Measurements from ENCODE around the gene ITGA3. TPM values are rescaled to one million over a fixed set of nuclear protein-coding genes. Genes with fewer than 3 reads are reported as not detected.

The ITGA3 gene
- total RNA-seq, 1 experiment from 2014 or later = 392 TPM

DNA sequence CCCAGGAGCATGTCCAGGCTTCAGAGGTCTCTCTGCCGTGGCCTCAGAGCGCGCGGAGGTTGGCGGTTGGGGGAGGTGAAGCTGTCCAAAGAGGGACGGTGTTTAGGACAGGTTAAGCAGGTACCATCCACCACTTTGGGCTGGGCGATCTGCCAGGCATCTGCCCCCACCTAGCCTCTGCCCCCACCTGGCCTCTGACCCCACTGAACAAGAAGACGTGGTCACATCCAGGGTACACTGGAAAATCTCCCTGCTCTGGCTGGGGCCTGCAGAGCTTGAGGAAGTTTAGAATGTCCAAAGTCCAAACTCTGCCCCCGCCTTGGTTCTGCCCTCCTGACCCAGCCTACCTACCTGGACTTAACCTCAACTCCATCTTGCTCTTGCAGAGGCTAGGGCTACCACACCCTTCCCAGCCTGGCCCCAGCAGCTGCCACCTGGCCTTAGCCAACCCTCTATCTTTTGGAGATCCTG lies 1.6 kb downstream of the ITGA3 start:
- RAD21 ChIA-PET (ENCODE audit: low non-redundant PET in 1 of 2, low total read pairs in 2 of 2, uncharacterized antibody in 2 of 2, unreplicated experiment in 2 of 2) = no interaction called here
- DNase-seq (ENCODE audit: low read depth, low spot score) (no peak), ATAC-seq (no peak)
- intact Hi-C loops (cut with micrococcal nuclease) = no loop called here
- Histone ChIP-seq H2AFZ (ENCODE audit: low read depth, low read length, poor library complexity, severe bottlenecking) (no peak overlapping the region), H4K20me1 (ENCODE audit: insufficient read depth) (no peaks in the 10 kb centered on the region), H3K27me3 (ENCODE audit: insufficient read depth, low read length) (no peaks in the 10 kb centered on the region), H3K4me2 (ENCODE audit: low read length) (peak overlapping the region; percentile 87), H3K79me2 (ENCODE audit: insufficient read depth, low read length) (peaks cover 67% of the 10 kb centered on the region), H3K9me3 (ENCODE audit: control insufficient read depth in 1 of 2, insufficient read depth in 1 of 2, low read depth in 1 of 2, low read length in 2 of 2) (no peaks in the 10 kb centered on the region), H3K4me3 (replicated peaks in 1 of 2; ENCODE audit: low read depth in 1 of 2, low read length in 2 of 2) (peak overlapping the region; percentile 82 to 88), H3K9me2 (ENCODE audit: insufficient read depth) (no peaks in the 10 kb centered on the region), H3K27ac (ENCODE audit: low read depth, low read length) (peak overlapping the region; percentile 93), H3K4me1 (ENCODE audit: control insufficient read depth in 1 of 2, insufficient read depth in 2 of 2, low read length in 2 of 2) (peaks cover 75 to 86% of the 10 kb centered on the region in 2 experiments), H3K36me3 (ENCODE audit: control insufficient read depth in 1 of 2, insufficient read depth in 2 of 2, low read length in 2 of 2) (peaks cover 0 to 12% of the 10 kb centered on the region in 2 experiments; a peak in 1 of 4 replicates), H3K9ac (ENCODE audit: low read length) (peak overlapping the region; percentile 82)
- peak; percentile 7; the same call in 1 of the 2 replicates for TF ChIP-seq POLR2AphosphoS5 (IDR thresholded peaks at IDR 0.05; ENCODE audit: low read depth, low read length)
- no peak for TF ChIP-seq SIN3A (IDR thresholded peaks at IDR 0.05; ENCODE audit: low read depth)
- no TSS peak for BruUV-seq (replicated peaks)
- CTCF ChIA-PET = interaction anchor here (1.2 to 3.5 kb wide), 2 partner anchors 30 to 37 kb away, joined by 3 to 28 read pairs; partner anchors contain the start of gene PDK2
- POLR2A ChIA-PET = interaction anchor here (6.8 kb wide), 1 partner anchor 28 kb away, joined by 99 read pairs; no protein-coding TSS in a partner anchor

DNA sequence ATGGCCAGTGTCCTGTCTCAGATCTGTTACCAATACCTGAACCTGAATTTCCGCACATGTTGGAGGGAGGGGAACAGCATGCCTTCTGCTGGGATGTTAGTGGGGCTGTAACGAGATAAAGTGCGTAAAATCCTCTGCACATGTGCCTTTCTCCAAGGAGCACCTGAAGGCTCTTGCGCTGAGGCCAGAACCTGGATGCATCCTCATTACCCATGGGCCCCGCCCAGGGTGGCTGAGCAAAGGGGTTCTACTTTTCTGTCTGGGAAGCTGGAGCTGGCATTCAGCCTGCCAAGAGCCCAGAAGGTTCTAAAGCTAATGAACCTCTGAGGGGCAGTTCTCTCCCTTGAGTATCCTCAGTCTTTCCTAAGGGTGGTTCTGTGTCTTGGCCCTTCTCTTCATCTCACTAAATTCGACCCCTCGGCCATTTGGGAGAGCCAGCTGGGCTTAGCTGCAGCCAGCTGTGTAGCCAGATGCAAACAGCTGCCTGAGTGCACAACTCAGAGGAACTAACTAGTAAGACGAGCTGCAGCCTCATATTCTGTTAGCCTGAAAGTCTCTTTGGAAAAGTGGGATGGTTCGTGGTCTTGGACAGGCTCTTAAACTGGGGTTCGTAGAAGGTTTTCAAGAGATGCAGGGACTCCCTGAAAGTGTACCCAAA lies 2.5 kb downstream of the ITGA3 start:
- BruUV-seq (replicated peaks) = TSS peak; percentile 20

More for the DNA sequence above, 2.5 kb downstream of the ITGA3 start:
- Histone ChIP-seq H3K79me2 (ENCODE audit: insufficient read depth, low read length) (peaks cover 76% of the 10 kb centered on the region), H3K27me3 (ENCODE audit: insufficient read depth, low read length) (no peaks in the 10 kb centered on the region), H3K4me2 (ENCODE audit: low read length) (peak overlapping the region; percentile 87), H3K27ac (ENCODE audit: low read depth, low read length) (peak overlapping the region; percentile 93), H3K36me3 (ENCODE audit: control insufficient read depth in 1 of 2, insufficient read depth in 2 of 2, low read length in 2 of 2) (peaks cover 0 to 12% of the 10 kb centered on the region in 2 experiments; a peak in 1 of 4 replicates), H4K20me1 (ENCODE audit: insufficient read depth) (no peaks in the 10 kb centered on the region), H3K4me3 (replicated peaks in 1 of 2; ENCODE audit: low read depth in 1 of 2, low read length in 2 of 2) (peak overlapping the region; percentile 82 to 88), H2AFZ (ENCODE audit: low read depth, low read length, poor library complexity, severe bottlenecking) (no peak overlapping the region), H3K9me2 (ENCODE audit: insufficient read depth) (no peaks in the 10 kb centered on the region), H3K4me1 (ENCODE audit: control insufficient read depth in 1 of 2, insufficient read depth in 2 of 2, low read length in 2 of 2) (peaks cover 75 to 86% of the 10 kb centered on the region in 2 experiments), H3K9ac (ENCODE audit: low read length) (peak overlapping the region; percentile 82), H3K9me3 (ENCODE audit: control insufficient read depth in 1 of 2, insufficient read depth in 1 of 2, low read depth in 1 of 2, low read length in 2 of 2) (no peaks in the 10 kb centered on the region)
- TF ChIP-seq SP1 (IDR thresholded peaks at IDR 0.05; ENCODE audit: low read depth) (no peak), POLR2AphosphoS5 (IDR thresholded peaks at IDR 0.05; ENCODE audit: low read depth, low read length) (peak; percentile 50), RAD21 (IDR thresholded peaks at IDR 0.05; ENCODE audit: low read depth) (no peak), POLR2A (IDR thresholded peaks at IDR 0.05; ENCODE audit: borderline replicate concordance, extremely low read depth, insufficient read depth, insufficient read length) (no peak), TCF7L2 (IDR thresholded peaks at IDR 0.05; ENCODE audit: borderline replicate concordance, extremely low read depth, insufficient read depth, insufficient read length) (no peak)
- DNase-seq (ENCODE audit: low read depth, low spot score) (no peak), ATAC-seq (no peak)
- RAD21 ChIA-PET (ENCODE audit: low non-redundant PET in 1 of 2, low total read pairs in 2 of 2, uncharacterized antibody in 2 of 2, unreplicated experiment in 2 of 2) = no interaction called here
- intact Hi-C loops (cut with micrococcal nuclease) = no loop called here
- CTCF ChIA-PET = interaction anchor here (1.2 kb wide), 1 partner anchor 21 kb away, joined by 4 read pairs; no protein-coding TSS in a partner anchor
- POLR2A ChIA-PET = interaction anchor here (7.3 kb wide), 1 partner anchor 31 kb away, joined by 65 read pairs; no protein-coding TSS in a partner anchor
